Activated B cell treated with CpG ODN at 0.5 μM for 24 hours (primary cell): ENCODE measurements around the gene MFF. TPM values are rescaled to one million over a fixed set of nuclear protein-coding genes. Genes with fewer than 3 reads are reported as not detected.

Experiments used
- ATAC-seq: fragments of 200-7000 bp; cut with Tn5 transposase; one replicate; pipeline ENCODE4 v1.10.0; 2021; ENCODE audit warnings: low read depth, mild to moderate bottlenecking, moderate library complexity
- CTCF ChIA-PET: fragments of 350-600 bp; sonication (Branson Sonifier 250); formaldehyde crosslinking; loops from one replicate; lab custom pipeline; 2021; ENCODE audit warnings: antibody characterized with exemption; lab: Charles Lee
- POLR2A ChIA-PET: fragments of 350-600 bp; sonication (Branson Sonifier 250); formaldehyde crosslinking; loops from one replicate; lab custom pipeline; 2021; ENCODE audit warnings: antibody characterized with exemption; lab: Charles Lee
- DNase-seq: peaks from one replicate; pipeline ENCODE4 v3.0.0; 2022
- H3K27ac Mint-ChIP-seq: one replicate; pipeline ENCODE4 v1.8.0; 2020; ENCODE audit warnings: mixed read lengths
- H3K27me3 Mint-ChIP-seq: one replicate; pipeline ENCODE4 v1.8.0; 2021; ENCODE audit warnings: mixed read lengths
- H3K36me3 Mint-ChIP-seq: one replicate; pipeline ENCODE4 v1.8.0; 2021; ENCODE audit warnings: low read depth, mixed read lengths
- H3K4me1 Mint-ChIP-seq: one replicate; pipeline ENCODE4 v1.8.0; 2021; ENCODE audit warnings: mixed read lengths
- H3K4me3 Mint-ChIP-seq: one replicate; pipeline ENCODE4 v1.8.0; 2020; ENCODE audit warnings: mild to moderate bottlenecking, mixed read lengths
- H3K9me3 Mint-ChIP-seq: one replicate; pipeline ENCODE4 v1.8.0; 2020; ENCODE audit warnings: mixed read lengths
- CTCF ChIP-seq: fragments of 200-600 bp; IDR thresholded peaks from one replicate; pipeline ENCODE4 v1.8.0; 2022; ENCODE audit warnings: antibody characterized with exemption, mild to moderate bottlenecking
- intact Hi-C: fragments of 100-400 bp; cut with micrococcal nuclease; formaldehyde crosslinking; loops from one replicate; pipeline ENCODE4 v1.15.1; 2024
- total RNA-seq: library from RNA; stranded (reverse); gene quantifications from 2 replicates; pipeline ENCODE4 v1.2.3, GENCODE V29; 2022

MFF gene
- total RNA-seq, 1 donor from 2014 or later: 78.9 TPM

DNA sequence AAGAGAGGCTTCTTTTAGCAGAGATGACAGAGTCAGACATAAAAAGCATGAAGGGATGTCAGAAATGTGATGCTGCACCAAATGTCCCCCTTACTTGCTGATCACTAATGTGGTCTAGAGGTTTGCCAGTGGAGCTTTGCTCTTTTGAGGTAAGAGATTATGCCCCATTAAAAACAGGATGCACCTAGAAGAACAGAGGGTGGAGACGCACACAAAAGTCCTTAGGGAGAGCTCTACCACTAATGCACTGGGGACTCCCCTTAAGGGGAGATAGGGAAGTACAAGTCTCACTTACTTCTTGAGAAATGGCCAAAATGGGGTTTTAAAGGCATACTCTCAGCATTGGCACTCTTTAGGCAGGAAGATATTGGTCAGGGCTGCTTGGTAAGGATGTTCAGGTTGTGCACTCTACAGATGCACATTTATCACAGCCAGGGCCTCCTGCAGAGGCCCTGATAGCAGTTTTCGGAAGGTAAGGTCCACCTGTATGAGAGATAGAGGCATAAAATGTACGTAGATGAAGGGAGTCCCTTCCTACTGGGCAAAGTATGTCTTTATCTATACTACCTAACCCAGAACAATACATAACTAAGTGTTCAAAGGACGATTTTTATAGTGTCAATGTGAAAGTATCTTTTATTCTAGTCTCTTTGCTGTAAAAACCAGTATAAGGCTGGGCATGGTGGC, 79.7 kb downstream of the MFF start:
- ChIA-PET CTCF (interaction anchor here (1.3 to 2.8 kb wide), 4 partner anchors 11 to 361 kb away, joined by 3 to 39 read pairs (median 9); no protein-coding TSS in a partner anchor), POLR2A (interaction anchor here (0.6 to 1.0 kb wide), 3 partner anchors 58 to 351 kb away, joined by 3 to 4 read pairs (median 3); no protein-coding TSS in a partner anchor)
- intact Hi-C loops: loop anchor here (2.0 to 5.0 kb wide), 4 partner anchors 20 to 253 kb away; no protein-coding TSS in a partner anchor
- H3K4me3 Mint-ChIP-seq: no peak overlapping the region
- H3K36me3 Mint-ChIP-seq: no peaks in the 10 kb centered on the region
- no peak for TF ChIP-seq CTCF
- H3K27ac Mint-ChIP-seq: peak overlapping the region; percentile 60
- no peaks in the 10 kb centered on the region for H3K27me3 Mint-ChIP-seq
- H3K9me3 Mint-ChIP-seq: no peaks in the 10 kb centered on the region
- DNase-seq (no peak), ATAC-seq (peak; percentile 89)
- H3K4me1 Mint-ChIP-seq: peaks cover 35% of the 10 kb centered on the region

GRCh38 chr2:227406177-227407031, 81.4 kb downstream of the MFF start:
- H3K36me3 Mint-ChIP-seq: no peaks in the 10 kb centered on the region
- intact Hi-C loops: loop anchor here (1.0 to 5.0 kb wide), 6 partner anchors 56 to 360 kb away; partner anchors contain the start of gene AGFG1
- H3K9me3 Mint-ChIP-seq: no peaks in the 10 kb centered on the region
- H3K4me3 Mint-ChIP-seq: peak overlapping the region; percentile 35
- POLR2A ChIA-PET: interaction anchor here (0.6 to 1.3 kb wide), 3 partner anchors 53 to 68 kb away, joined by 4 to 10 read pairs (median 4); no protein-coding TSS in a partner anchor
- peak; percentile 30 for TF ChIP-seq CTCF
- ATAC-seq (no peak), DNase-seq (no peak)
- peaks cover 46% of the 10 kb centered on the region for H3K4me1 Mint-ChIP-seq
- CTCF ChIA-PET: interaction anchor here (0.7 to 2.8 kb wide), 15 partner anchors 9 to 359 kb away, joined by 3 to 39 read pairs (median 4); no protein-coding TSS in a partner anchor
- H3K27me3 Mint-ChIP-seq: no peaks in the 10 kb centered on the region
- H3K27ac Mint-ChIP-seq: peak overlapping the region; percentile 5

Other genes starting within 250 kb of the MFF start
- gene COL4A4, start 161.0 kb upstream of the MFF start, total RNA-seq: 9.3 and 10.9 TPM in 2 replicates
- gene COL4A3, start 160.6 kb upstream of the MFF start, total RNA-seq: 15.5 and 18.3 TPM in 2 replicates
- not detected in 2 replicates for gene TM4SF20, start 54.1 kb downstream of the MFF start, total RNA-seq
- not detected in 2 replicates for gene SCYGR1, start 62.7 kb downstream of the MFF start, total RNA-seq
- 108 and 125 TPM in 2 replicates for gene AGFG1, start 146.9 kb downstream of the MFF start, total RNA-seq